ENCODE data around the gene ADORA1.

ADORA1 gene

DNA sequence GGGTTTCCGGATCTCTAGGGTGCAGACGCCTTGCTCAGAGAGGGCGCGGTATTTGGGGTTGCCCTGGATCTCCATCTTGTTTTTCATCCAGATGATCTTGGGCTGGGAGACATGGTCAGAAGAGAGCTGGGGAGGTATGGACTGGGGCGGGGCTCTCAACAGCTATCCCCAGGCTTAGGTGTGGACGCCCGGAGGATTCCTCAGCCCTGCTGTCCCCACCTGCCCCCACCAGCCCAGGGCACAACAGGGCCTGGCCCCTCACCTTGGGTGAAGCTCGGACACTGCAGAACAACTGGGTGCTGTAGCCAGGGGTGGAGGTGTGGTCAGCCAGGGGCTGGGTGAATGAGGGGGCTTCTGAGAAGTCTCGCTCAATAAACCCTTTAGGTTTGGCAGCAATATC lies 41.5 kb downstream of the ADORA1 start:
- no peak overlapping the region for H3K27ac ChIP-seq
- TF ChIP-seq, protein P1, sequence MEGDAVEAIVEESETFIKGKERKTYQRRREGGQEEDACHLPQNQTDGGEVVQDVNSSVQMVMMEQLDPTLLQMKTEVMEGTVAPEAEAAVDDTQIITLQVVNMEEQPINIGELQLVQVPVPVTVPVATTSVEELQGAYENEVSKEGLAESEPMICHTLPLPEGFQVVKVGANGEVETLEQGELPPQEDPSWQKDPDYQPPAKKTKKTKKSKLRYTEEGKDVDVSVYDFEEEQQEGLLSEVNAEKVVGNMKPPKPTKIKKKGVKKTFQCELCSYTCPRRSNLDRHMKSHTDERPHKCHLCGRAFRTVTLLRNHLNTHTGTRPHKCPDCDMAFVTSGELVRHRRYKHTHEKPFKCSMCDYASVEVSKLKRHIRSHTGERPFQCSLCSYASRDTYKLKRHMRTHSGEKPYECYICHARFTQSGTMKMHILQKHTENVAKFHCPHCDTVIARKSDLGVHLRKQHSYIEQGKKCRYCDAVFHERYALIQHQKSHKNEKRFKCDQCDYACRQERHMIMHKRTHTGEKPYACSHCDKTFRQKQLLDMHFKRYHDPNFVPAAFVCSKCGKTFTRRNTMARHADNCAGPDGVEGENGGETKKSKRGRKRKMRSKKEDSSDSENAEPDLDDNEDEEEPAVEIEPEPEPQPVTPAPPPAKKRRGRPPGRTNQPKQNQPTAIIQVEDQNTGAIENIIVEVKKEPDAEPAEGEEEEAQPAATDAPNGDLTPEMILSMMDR (conservative IDR thresholded peaks at IDR 0.05): no peak

DNA sequence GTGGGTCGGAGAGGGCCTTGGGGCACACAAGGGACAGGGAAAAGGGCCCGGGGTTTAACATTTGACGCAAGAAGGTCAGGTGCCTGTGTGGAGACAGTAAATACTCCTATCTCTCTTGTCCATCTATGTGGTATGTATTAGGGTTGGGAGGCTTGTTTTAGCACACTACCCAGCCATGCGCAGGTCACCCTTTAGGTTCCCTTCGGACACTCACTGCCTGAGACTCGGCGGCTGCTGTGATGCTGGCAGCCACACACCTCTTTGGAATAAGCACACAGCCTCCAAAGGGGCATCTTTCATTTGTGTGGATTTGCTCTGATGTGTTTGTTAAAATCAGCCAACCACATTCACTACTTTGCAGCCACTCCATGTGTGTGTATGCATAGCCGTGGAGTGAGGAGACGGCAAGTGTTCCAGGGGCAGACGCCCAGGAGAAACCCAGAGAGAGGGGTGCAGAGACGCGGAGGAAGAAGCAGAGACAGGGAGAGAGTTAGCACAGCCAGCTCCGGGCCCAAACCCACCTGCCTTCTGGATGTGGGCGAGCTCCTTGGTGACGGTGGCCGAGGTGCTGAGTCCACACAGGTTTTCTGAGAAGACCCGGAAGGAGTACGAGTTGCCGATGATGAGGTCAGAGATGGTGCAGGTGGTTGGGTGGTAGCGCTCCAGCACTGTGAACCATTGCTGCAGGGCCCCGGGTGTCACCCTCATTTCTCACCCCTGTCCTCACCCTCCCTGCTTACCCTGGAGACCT lies 42.4 kb downstream of the ADORA1 start:
- TF ChIP-seq ZFX (IDR thresholded peaks at IDR 0.05): no peak
- TF ChIP-seq, protein P1 (conservative IDR thresholded peaks at IDR 0.05): no peak
- no peak overlapping the region for H3K27ac ChIP-seq

DNA sequence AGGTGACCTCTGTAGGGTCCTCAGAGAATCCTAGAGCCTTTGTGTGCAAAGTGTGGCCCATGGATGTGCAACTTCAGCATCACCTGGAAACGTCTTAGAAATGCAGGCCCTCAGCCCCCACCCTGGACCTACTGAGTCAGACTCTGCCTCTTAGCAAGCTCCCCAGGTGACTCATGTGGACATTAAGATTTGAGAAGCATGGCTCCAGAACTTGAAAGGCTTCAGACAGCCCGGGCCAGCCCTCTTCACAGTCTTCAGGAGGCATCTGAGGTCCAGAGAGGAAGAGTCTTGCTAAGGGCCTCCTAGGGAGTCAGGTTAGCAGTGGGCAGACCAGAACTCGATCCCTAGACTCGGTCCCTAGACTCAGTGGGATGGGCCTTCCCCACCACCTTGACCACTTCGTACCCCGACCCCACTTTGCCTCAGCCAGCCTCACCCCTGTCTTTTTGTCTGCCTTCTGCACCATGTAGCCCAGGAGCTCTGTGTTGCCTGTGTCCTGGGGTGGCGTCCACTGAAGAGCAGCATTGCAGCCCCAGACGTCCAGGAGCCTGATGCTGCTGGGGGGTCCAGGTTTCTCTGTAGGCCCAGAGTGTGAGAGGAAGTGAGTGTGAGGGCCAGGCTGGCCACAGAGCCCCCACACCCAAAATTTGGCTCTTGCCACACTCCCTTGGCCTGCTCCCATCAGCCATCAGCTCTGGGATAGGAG lies 43.3 kb downstream of the ADORA1 start:
- no peak for TF ChIP-seq ZFX (IDR thresholded peaks at IDR 0.05)
- TF ChIP-seq, protein P1 (conservative IDR thresholded peaks at IDR 0.05): no peak
- H3K27ac ChIP-seq: no peak overlapping the region

DNA sequence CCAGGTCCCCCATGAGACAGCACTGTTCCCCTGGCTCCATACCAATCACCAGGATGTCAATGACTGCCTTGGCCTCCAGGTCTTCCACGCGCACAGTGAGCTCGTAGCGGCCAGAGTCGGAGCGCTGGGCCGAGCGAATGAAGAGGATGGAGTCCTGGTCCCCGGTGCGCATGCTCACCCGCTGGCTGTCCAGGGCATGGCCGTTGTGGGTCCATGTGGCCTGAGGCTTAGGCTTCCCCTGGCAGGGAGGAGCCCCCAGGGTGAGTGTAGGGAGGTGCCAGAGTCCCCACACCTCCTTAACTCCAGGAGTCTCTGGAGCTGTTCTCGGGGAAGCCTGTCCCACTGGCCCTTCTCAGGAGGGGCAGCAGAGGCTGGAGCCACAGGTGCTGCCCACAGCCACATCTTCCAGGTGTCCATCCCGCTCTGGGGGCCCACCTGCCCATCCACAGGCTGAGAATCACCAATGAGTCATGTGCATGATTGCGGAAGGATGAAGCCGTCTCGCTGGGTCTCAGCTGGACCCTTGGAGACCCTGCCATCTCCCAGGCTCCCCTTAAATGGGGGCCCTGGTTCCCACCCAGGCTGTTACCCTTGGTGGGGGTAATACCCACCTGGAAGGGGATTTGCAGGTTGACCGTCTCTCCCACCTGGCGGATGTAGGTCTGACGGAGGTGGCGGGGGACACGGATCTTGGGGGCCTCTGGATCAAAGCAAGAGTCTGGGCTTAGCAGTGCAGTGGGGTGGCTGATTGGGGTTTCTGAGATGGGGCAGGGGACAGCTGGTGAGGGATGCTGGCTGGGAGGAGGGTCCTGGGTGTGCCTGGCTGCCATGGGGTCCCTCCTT lies 44.0 kb downstream of the ADORA1 start:
- TF ChIP-seq, protein P1 (conservative IDR thresholded peaks at IDR 0.05): no peak
- no peak for TF ChIP-seq ZFX (IDR thresholded peaks at IDR 0.05)
- no peak overlapping the region for H3K27ac ChIP-seq

DNA sequence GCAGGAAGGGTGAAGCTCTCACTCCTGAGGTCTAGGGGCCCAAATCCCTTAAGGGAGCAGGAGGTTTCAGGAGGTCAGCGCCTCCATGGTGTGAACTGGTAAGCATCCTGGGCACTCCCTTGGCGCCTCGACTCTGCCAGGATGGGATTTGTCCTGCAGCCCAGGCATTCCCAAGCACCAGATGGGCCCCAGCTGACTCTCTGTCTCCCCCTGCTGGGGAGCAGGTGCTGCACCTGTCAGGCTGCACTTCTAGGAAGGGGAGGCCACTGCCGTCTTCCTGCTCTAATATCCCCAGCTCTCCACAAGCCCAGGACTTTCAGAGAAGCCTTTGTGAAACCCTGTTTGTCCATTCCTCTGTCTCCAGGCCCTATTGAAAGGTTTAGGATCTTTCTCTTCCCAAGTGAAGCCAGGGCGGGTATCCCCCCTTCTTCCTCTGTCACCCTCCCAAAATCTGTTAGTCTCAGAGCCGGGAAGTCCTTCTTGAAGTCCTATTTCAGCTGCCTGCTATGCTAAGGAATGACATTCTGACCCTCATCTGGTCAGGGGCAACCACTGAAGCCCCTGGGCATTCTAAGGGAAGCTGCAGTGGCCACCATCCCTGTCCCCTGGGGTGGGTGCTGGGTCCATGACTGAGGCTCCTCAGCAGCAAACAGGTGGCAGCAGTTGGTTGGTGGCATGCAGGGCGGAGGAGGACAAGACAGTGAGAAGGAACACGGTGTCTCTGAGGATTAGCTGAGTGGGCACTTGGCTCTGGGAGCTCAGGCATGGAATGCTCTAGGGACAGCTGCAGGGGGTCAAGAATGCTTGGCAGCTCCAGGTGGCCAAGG lies 44.9 kb downstream of the ADORA1 start:
- no peak overlapping the region for H3K27ac ChIP-seq
- TF ChIP-seq, protein P1 (conservative IDR thresholded peaks at IDR 0.05): peak; percentile 94
- TF ChIP-seq ZFX (IDR thresholded peaks at IDR 0.05): no peak

DNA sequence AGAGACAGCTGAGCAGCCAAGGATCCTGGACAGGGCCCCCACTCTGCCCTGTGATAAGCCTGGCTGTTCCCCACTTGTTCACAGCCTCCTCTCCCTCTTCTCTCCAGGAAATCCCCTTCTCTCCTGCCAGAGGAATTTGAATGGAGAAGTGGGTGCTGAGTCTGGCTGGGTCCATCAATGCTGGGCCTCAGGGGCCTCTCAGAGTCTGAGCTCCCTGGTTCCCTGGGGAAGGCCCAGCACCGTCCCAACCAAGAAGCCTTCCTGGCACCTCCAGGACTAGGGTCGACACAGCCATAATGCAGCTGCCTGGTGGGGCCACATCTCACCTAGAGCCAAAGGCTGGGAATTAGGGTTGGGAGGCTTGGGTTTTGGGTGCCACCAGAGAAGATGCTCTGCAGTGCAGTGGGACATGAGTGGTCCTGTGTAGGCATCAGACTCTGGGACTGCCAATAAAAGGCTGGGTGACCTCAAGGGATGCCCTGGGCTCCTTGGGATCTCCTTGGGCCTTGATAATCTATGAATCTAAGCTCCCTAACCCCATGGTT lies 45.6 kb downstream of the ADORA1 start:
- TF ChIP-seq, protein P1 (conservative IDR thresholded peaks at IDR 0.05): no peak
- no peak for TF ChIP-seq ZFX (IDR thresholded peaks at IDR 0.05)
- H3K27ac ChIP-seq: no peak overlapping the region
